Neural cell (in vitro differentiated cells): Measurements from ENCODE around the gene CCT4. TPM values are rescaled to one million over a fixed set of nuclear protein-coding genes. Genes with fewer than 3 reads are reported as not detected.

Experiments used
- H2AFZ ChIP-seq: fragments of 200-600, 300-800 bp; sonication (generic), shearing (Covaris generic); 2 replicates; pipeline ENCODE4 v1.6.0; 2014; ENCODE audit warnings: low read depth, mild to moderate bottlenecking, antibody characterized with exemption, low read length, moderate library complexity
- H3F3A ChIP-seq: fragments of 200-600 bp; shearing (Covaris generic); 2 replicates; pipeline ENCODE4 v1.6.1; 2016; ENCODE audit warnings: mild to moderate bottlenecking, moderate library complexity, mixed read lengths, antibody characterized with exemption, low read length; ENCODE audit not compliant: insufficient read depth, poor library complexity, severe bottlenecking
- H3K27ac ChIP-seq: fragments of 200-600, 300-800 bp; sonication (generic), shearing (Covaris generic); 2 replicates; pipeline ENCODE4 v1.5.1; 2014; ENCODE audit warnings: mild to moderate bottlenecking, low read length, moderate library complexity
- H3K27me3 ChIP-seq: fragments of 300-800, 200-600 bp; sonication (generic), shearing (Covaris generic); 2 replicates; pipeline ENCODE4 v1.6.0; 2014; ENCODE audit warnings: mild to moderate bottlenecking, low read depth, low read length, moderate library complexity; ENCODE audit not compliant: insufficient read depth
- H3K36me3 ChIP-seq: fragments of 300-800, 200-600 bp; sonication (generic), shearing (Covaris generic); 2 replicates; pipeline ENCODE4 v1.5.1; 2014; ENCODE audit warnings: mild to moderate bottlenecking, antibody characterized with exemption, low read length, moderate library complexity; ENCODE audit not compliant: insufficient read depth
- H3K4me2 ChIP-seq: fragments of 300-800, 200-600 bp; sonication (generic), shearing (Covaris generic); 2 replicates; pipeline ENCODE4 v1.6.0; 2014; ENCODE audit warnings: mild to moderate bottlenecking, low read length
- H3K4me3 ChIP-seq: fragments of 300-800, 200-600 bp; sonication (generic), shearing (Covaris generic); 2 replicates; pipeline ENCODE4 v1.5.1; 2014; ENCODE audit warnings: mild to moderate bottlenecking, low read length, moderate library complexity
- H3K79me2 ChIP-seq: fragments of 200-600 bp; shearing (Covaris generic); replicated peaks from 2 replicates; pipeline ENCODE4 v1.6.0; 2014; ENCODE audit warnings: mild to moderate bottlenecking, low read length, moderate library complexity; ENCODE audit not compliant: insufficient read depth
- H3K9ac ChIP-seq: fragments of 300-800, 200-600 bp; sonication (generic), shearing (Covaris generic); 2 replicates; pipeline ENCODE4 v1.6.1; 2016; ENCODE audit warnings: mild to moderate bottlenecking, low read length, mixed read lengths
- H3K9me2 ChIP-seq: fragments of 200-600 bp; shearing (Covaris generic); 2 replicates; pipeline ENCODE4 v1.6.1; 2016; ENCODE audit warnings: mild to moderate bottlenecking, low read length, mixed read lengths; ENCODE audit not compliant: insufficient read depth
- H3K9me3 ChIP-seq: fragments of 200-600, 300-800 bp; sonication (generic), shearing (Covaris generic); 2 replicates; pipeline ENCODE4 v1.6.1; 2016; ENCODE audit warnings: mild to moderate bottlenecking, mixed run types, low read length, moderate library complexity, mixed read lengths
- H4K20me1 ChIP-seq: fragments of 200-600 bp; shearing (Covaris generic); 2 replicates; pipeline ENCODE4 v1.6.1; 2016; ENCODE audit warnings: mild to moderate bottlenecking, mixed run types; ENCODE audit not compliant: insufficient read depth
- EP300 ChIP-seq: fragments of 450-650 bp; conservative IDR thresholded peaks from 2 replicates; pipeline ENCODE4 v1.6.1; 2014; ENCODE audit warnings: antibody characterized with exemption, mild to moderate bottlenecking, moderate library complexity; ENCODE audit not compliant: poor library complexity, severe bottlenecking
- EZH2 ChIP-seq: fragments of 200-600, 300-800 bp; shearing (Covaris generic), sonication (generic); IDR thresholded peaks from 2 replicates; pipeline ENCODE4 v1.6.1; 2014; ENCODE audit warnings: antibody characterized with exemption, low read length, borderline replicate concordance, mild to moderate bottlenecking; ENCODE audit not compliant: insufficient read depth, poor library complexity, severe bottlenecking
- MXI1 ChIP-seq: fragments of 450-650 bp; conservative IDR thresholded peaks from 2 replicates; pipeline ENCODE4 v1.6.1; 2014; ENCODE audit warnings: antibody characterized with exemption, mild to moderate bottlenecking; ENCODE audit not compliant: poor library complexity, severe bottlenecking
- POLR2AphosphoS5 ChIP-seq: IDR thresholded peaks from 2 replicates; pipeline ENCODE4 v1.6.1; 2012
- RAD21 ChIP-seq: fragments of 450-650 bp; conservative IDR thresholded peaks from 2 replicates; pipeline ENCODE4 v1.6.1; 2014; ENCODE audit warnings: antibody characterized with exemption, mild to moderate bottlenecking, moderate library complexity
- SMC3 ChIP-seq: fragments of 450-650 bp; conservative IDR thresholded peaks from 2 replicates; pipeline ENCODE4 v1.6.1; 2014; ENCODE audit warnings: antibody characterized with exemption, mild to moderate bottlenecking, moderate library complexity; ENCODE audit not compliant: poor library complexity
- TAF1 ChIP-seq: IDR thresholded peaks from 2 replicates; pipeline ENCODE4 v1.6.1; 2012; ENCODE audit warnings: low read depth
- polyA plus RNA-seq: library from polyadenylated mRNA; depleted of rRNA; stranded (reverse); fragments of >200 nt; gene quantifications from 2 replicates; pipeline ENCODE4 v1.2.3, GENCODE V29; 2014
- TF ChIP-seq, protein P1 (sequence below): IDR thresholded peaks from 2 replicates; pipeline ENCODE4 v1.6.1; 2012; ENCODE audit warnings: borderline replicate concordance
- TF ChIP-seq, protein P2 (sequence below): fragments of 450-650 bp; IDR thresholded peaks from 2 replicates; pipeline ENCODE4 v1.5.1; 2014; ENCODE audit warnings: antibody characterized with exemption, mild to moderate bottlenecking, moderate library complexity; ENCODE audit not compliant: poor library complexity, severe bottlenecking

The CCT4 gene
- polyA plus RNA-seq, 1 donor from 2014 or later, result 140 TPM

DNA sequence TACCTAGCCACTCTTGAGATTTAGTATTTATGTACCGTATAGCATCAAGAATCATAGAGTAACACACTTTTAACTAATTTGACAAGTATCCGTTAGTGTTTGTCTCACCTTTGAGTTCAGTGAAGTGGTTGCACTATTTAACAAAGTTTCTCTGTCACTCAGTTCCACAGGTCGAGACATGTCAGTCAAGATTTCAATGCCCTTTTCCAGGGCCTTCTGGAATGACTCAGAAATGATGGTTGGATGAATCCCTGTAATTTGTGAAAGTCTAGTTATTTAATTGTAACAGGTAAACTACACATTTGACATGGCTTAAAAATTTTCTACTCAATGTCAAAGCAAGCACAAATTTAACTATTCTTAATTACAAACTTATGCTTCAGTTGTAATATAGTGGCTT lies 9.7 kb downstream of the CCT4 start:
- no peaks in the 10 kb centered on the region for H3K9me2 ChIP-seq
- no peaks in the 10 kb centered on the region for H4K20me1 ChIP-seq
- H3K36me3 ChIP-seq, result peaks cover 7% of the 10 kb centered on the region
- no peak overlapping the region for H3K4me3 ChIP-seq
- H3K4me2 ChIP-seq, result no peak overlapping the region
- H3K9me3 ChIP-seq, result no peaks in the 10 kb centered on the region
- H3K27me3 ChIP-seq, result no peaks in the 10 kb centered on the region
- peaks cover 3% of the 10 kb centered on the region for H3K79me2 ChIP-seq
- H3K9ac ChIP-seq, result no peak overlapping the region
- no peak overlapping the region for H2AFZ ChIP-seq
- H3F3A ChIP-seq, result no peaks in the 10 kb centered on the region
- TF ChIP-seq, protein P1, sequence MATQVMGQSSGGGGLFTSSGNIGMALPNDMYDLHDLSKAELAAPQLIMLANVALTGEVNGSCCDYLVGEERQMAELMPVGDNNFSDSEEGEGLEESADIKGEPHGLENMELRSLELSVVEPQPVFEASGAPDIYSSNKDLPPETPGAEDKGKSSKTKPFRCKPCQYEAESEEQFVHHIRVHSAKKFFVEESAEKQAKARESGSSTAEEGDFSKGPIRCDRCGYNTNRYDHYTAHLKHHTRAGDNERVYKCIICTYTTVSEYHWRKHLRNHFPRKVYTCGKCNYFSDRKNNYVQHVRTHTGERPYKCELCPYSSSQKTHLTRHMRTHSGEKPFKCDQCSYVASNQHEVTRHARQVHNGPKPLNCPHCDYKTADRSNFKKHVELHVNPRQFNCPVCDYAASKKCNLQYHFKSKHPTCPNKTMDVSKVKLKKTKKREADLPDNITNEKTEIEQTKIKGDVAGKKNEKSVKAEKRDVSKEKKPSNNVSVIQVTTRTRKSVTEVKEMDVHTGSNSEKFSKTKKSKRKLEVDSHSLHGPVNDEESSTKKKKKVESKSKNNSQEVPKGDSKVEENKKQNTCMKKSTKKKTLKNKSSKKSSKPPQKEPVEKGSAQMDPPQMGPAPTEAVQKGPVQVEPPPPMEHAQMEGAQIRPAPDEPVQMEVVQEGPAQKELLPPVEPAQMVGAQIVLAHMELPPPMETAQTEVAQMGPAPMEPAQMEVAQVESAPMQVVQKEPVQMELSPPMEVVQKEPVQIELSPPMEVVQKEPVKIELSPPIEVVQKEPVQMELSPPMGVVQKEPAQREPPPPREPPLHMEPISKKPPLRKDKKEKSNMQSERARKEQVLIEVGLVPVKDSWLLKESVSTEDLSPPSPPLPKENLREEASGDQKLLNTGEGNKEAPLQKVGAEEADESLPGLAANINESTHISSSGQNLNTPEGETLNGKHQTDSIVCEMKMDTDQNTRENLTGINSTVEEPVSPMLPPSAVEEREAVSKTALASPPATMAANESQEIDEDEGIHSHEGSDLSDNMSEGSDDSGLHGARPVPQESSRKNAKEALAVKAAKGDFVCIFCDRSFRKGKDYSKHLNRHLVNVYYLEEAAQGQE, result no peak
- no peak for TF ChIP-seq RAD21
- no peak overlapping the region for H3K27ac ChIP-seq

DNA sequence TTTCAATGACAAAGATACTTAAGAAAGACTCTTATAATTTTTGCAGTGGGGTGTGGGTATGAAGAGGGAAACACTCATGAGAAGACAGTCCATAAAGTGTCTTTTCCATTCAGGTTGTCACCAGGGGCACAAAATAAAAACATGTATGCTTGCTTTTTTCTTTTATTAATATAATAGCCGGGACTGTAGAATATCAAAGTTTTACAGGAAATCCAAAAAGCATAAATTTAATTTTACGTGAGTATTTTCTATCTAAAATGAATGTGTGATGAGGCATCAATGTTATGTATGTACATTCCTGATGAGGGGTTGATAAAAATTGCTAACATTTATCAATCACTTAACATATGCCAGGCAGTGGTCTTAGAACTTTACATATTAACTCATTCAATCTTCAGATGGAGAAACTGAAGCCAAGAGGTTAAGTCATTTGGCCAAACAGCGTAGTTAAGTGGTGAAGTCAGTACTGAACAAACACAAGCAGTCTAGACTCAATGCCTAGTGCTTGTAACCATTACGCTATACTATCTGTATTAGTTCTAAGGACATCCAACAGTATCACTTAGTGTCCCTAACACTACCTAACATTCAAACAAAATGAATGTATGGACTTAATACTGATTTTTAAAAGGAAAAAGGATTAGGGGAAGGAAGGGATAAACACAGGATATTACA lies 10.7 kb downstream of the CCT4 start:
- Histone ChIP-seq H3K9me2 (no peaks in the 10 kb centered on the region), H3K79me2 (no peaks in the 10 kb centered on the region), H3K27me3 (no peaks in the 10 kb centered on the region), H3K4me3 (no peak overlapping the region), H4K20me1 (no peaks in the 10 kb centered on the region), H3K9ac (no peak overlapping the region), H3K36me3 (peaks cover 7% of the 10 kb centered on the region), H3F3A (no peaks in the 10 kb centered on the region), H3K4me2 (no peak overlapping the region), H3K27ac (no peak overlapping the region), H2AFZ (no peak overlapping the region), H3K9me3 (no peaks in the 10 kb centered on the region)
- no peak for TF ChIP-seq MXI1
- TF ChIP-seq SMC3, result no peak
- TF ChIP-seq EZH2, result no peak
- TF ChIP-seq RAD21, result no peak
- no peak for TF ChIP-seq POLR2AphosphoS5
- TF ChIP-seq, protein P2, sequence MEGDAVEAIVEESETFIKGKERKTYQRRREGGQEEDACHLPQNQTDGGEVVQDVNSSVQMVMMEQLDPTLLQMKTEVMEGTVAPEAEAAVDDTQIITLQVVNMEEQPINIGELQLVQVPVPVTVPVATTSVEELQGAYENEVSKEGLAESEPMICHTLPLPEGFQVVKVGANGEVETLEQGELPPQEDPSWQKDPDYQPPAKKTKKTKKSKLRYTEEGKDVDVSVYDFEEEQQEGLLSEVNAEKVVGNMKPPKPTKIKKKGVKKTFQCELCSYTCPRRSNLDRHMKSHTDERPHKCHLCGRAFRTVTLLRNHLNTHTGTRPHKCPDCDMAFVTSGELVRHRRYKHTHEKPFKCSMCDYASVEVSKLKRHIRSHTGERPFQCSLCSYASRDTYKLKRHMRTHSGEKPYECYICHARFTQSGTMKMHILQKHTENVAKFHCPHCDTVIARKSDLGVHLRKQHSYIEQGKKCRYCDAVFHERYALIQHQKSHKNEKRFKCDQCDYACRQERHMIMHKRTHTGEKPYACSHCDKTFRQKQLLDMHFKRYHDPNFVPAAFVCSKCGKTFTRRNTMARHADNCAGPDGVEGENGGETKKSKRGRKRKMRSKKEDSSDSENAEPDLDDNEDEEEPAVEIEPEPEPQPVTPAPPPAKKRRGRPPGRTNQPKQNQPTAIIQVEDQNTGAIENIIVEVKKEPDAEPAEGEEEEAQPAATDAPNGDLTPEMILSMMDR, result no peak
- no peak for TF ChIP-seq EP300
- TF ChIP-seq, protein P1, result no peak
- no peak for TF ChIP-seq TAF1
